Mucosa of rectum (tissue), 2 donors: ENCODE results near the gene SMOC2.

ENCODE experiments used
- H3K27ac ChIP-seq, 2 donors: one replicate each; pipeline ENCODE4 v1.7.0; 2013; ENCODE audit warnings: inconsistent platforms in 2 of 2, low read depth in 2 of 2, low read length in 2 of 2
- H3K27me3 ChIP-seq, 2 donors: one replicate each; pipeline ENCODE4 v1.7.0; 2013; ENCODE audit warnings: low read length in 2 of 2; ENCODE audit not compliant: control insufficient read depth in 2 of 2, insufficient read depth in 2 of 2
- H3K36me3 ChIP-seq, 2 donors: one replicate each; pipeline ENCODE4 v1.7.0; 2013; ENCODE audit warnings: low read length in 2 of 2; ENCODE audit not compliant: control insufficient read depth in 2 of 2, insufficient read depth in 2 of 2
- H3K4me1 ChIP-seq, 2 donors: one replicate each; pipeline ENCODE4 v1.7.0; 2013; ENCODE audit warnings: low read length in 2 of 2, mild to moderate bottlenecking in 1 of 2; ENCODE audit not compliant: control insufficient read depth in 2 of 2, insufficient read depth in 2 of 2
- H3K4me3 ChIP-seq, 2 donors: one replicate each; pipeline ENCODE4 v1.7.0; 2013; ENCODE audit warnings: low read length in 2 of 2
- H3K9ac ChIP-seq, 2 donors: one replicate each; pipeline ENCODE4 v1.7.0; 2013; ENCODE audit warnings: low read length in 2 of 2, low read depth in 1 of 2, mild to moderate bottlenecking in 1 of 2
- H3K9me3 ChIP-seq, 2 donors: one replicate each; pipeline ENCODE4 v1.7.0; 2013; ENCODE audit warnings: low read length in 2 of 2; ENCODE audit not compliant: control insufficient read depth in 2 of 2
- donor health status: healthy.
- donor health status: Normal muscosa, but diverticular disease.

Gene SMOC2

DNA sequence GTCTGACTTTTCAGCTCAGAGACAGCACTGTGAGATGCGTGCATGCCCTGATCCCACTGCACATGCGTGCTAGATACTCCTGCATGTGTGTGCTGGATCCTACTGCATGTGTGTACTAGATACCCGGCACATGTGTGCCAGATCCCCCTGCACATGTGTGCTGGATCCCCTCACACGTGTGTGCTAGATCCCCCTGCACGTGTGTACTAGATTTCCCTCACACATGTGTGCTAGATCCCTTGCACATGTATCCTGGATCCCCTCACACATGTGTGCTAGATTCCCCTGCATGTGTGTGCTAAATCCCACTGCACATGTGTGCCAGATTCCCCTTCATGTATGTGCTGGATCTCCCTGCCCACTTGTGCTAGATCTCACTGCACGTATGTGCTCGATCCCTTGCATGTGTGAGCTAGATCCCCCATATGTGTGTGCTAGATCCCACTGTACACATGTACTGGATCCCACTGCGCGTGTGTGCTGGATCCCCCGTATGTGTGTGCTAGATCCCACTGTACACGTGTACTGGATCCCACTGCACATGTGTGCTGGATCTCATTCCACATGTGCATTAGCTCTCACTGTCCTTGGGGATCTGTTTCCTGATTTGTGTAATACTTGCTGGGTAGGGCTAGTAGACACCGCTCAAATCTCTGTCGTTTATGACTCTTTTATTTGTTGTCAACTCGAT is 214.6 kb downstream of the SMOC2 start:
- no peaks in the 10 kb centered on the region for H3K4me1 ChIP-seq
- no peak overlapping the region for H3K9ac ChIP-seq
- H3K4me3 ChIP-seq, result no peak overlapping the region
- H3K27ac ChIP-seq, result no peak overlapping the region
- no peaks in the 10 kb centered on the region for H3K9me3 ChIP-seq
- no peaks in the 10 kb centered on the region for H3K27me3 ChIP-seq
- H3K36me3 ChIP-seq, result no peaks in the 10 kb centered on the region

DNA sequence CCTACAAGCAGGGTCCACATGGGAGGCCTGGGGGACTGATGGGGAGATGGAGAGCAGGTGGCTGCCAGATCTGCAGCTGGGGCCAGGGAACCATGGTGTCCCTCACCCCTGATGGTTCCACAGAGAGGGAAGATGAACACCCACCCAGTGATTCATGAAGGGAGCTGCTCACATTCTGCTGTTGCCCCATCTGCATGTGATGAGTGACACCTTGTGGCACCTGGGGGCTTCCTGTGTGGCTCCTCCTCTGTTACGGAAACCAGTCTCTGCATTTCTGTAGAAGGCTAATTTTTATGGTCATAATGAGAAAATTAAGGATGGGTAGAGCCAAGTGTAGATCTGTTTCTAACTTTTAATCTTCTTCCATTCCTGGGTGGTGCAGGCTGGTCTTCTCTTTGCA is 217.1 kb downstream of the SMOC2 start:
- Histone ChIP-seq H3K27me3 (no peaks in the 10 kb centered on the region), H3K36me3 (no peaks in the 10 kb centered on the region), H3K4me1 (no peaks in the 10 kb centered on the region), H3K9me3 (no peaks in the 10 kb centered on the region), H3K4me3 (no peak overlapping the region), H3K9ac (no peak overlapping the region), H3K27ac (no peak overlapping the region)

DNA sequence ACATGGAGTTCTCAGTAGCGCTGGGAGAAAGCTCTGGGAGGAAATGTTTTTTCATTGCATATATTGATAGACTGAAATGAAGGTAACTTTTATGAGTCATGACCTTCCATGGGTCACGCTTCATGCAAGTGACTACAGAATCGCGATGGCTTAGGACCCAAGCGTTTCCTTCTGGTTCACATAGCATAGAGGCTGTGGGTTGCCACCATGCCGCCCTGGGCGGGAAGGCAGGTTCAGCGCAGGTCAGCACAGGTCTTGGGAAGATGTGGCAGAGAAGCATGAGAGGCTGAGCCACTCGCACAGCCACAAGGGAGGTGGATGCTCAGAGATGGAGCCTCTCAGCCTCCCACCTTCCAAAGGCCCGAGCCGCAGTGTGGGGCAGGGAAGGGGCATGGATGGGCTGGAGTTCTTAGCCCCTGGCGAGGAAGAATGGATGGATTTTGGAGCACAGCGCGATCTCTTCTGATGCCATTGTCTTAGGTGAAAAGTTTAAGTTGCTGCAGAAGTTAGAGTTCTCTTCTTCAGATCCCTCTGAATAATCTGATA is 219.5 kb downstream of the SMOC2 start:
- no peaks in the 10 kb centered on the region for H3K9me3 ChIP-seq
- no peak overlapping the region for H3K9ac ChIP-seq
- H3K27me3 ChIP-seq, result no peaks in the 10 kb centered on the region
- no peaks in the 10 kb centered on the region for H3K36me3 ChIP-seq
- H3K4me3 ChIP-seq, result no peak overlapping the region
- no peak overlapping the region for H3K27ac ChIP-seq
- no peaks in the 10 kb centered on the region for H3K4me1 ChIP-seq

DNA sequence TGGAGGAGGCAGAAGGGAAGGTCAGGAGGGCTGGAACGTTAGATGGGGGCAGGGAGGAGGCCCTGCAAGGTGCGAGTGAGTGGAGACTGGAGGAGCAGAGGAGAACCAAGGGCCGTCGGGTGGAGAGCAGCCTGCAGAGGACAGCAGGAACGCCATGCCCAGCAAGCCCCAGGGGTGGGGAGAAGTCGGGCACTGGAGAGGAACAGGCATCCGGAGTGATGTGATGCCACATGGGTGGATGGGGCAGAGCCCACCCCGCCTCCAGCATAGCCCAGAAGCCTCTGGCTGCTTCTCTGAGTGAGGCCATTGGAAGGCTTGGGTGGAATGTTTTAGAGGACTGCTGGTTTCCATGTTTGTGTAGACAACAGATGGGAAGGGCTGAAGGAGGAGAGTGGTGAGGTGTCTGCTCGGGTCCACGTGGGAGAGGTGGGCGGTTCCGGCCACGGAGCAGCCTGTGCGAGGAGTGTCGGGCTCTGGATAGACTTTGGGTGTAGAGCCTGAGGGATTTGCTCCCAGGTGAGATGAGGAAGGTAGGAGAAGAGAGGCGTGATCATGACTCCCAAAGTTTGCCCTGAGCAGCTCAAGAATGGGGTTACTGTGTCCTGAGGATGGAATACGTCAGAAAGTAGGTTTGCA is 221.4 kb downstream of the SMOC2 start:
- Histone ChIP-seq H3K4me1 (no peaks in the 10 kb centered on the region), H3K4me3 (no peak overlapping the region), H3K36me3 (no peaks in the 10 kb centered on the region), H3K27me3 (no peaks in the 10 kb centered on the region), H3K9ac (no peak overlapping the region), H3K9me3 (no peaks in the 10 kb centered on the region), H3K27ac (no peak overlapping the region)

DNA sequence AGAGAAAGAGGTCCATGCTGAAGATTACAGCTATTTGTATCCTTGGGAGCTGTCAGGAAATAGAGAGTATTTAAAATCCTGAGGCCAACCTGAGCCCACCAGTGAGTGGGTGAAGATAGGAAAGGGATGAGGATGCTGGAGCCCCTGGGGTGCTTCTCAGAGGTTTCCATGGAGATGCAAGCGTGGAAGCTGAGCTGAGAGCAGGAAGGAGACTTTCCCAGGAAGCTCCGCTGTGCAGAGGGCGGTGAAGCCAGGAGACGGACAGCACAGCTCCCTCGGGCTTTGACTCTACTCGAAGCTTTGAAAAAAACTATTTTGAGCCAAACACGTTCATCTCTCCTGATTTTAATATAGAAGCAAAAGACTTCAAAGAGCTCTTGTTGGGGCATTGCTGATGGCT is 222.1 kb downstream of the SMOC2 start:
- Histone ChIP-seq H3K9ac (no peak overlapping the region), H3K4me3 (no peak overlapping the region), H3K36me3 (no peaks in the 10 kb centered on the region), H3K9me3 (no peaks in the 10 kb centered on the region), H3K4me1 (no peaks in the 10 kb centered on the region), H3K27ac (no peak overlapping the region), H3K27me3 (no peaks in the 10 kb centered on the region)

DNA sequence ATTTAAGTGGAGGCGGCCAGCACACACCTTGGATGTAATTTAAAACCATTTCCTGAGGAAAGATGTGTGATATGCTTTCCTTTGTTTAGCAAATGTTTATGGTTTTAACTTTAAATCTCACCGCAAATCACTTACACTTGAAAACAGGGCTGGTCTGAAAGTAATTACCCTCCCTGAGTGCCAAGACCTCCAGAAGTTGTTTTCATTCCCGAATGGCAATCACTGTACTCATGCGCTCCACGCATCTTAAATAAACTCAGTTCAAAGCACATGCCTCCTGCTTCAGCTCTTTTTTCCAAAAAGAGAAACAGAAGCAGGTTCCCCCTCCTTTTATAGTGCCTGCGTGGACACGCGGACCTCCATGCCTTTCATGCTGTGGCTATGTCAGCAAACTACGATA is 224.0 kb downstream of the SMOC2 start:
- H3K9me3 ChIP-seq, result no peaks in the 10 kb centered on the region
- H3K4me1 ChIP-seq, result no peaks in the 10 kb centered on the region
- no peak overlapping the region for H3K4me3 ChIP-seq
- no peak overlapping the region for H3K27ac ChIP-seq
- H3K36me3 ChIP-seq, result no peaks in the 10 kb centered on the region
- no peak overlapping the region for H3K9ac ChIP-seq
- no peaks in the 10 kb centered on the region for H3K27me3 ChIP-seq

DNA sequence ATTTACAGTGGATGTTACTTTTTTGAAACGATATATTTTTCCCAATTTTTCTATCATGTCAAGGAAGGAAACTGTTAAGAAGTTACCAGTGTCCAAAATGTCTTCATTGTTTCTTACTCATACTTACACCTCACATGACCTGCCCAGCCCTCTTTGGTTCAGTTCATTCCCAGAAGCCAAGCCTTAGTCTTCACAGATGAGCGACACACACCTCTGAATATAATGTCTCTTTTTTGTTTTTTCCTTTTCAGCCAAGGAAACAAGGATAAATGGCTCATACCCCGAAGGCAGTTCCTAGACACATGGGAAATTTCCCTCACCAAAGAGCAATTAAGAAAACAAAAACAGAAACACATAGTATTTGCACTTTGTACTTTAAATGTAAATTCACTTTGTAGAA is 225.2 kb downstream of the SMOC2 start:
- Histone ChIP-seq H3K9me3 (no peaks in the 10 kb centered on the region), H3K9ac (no peak overlapping the region)

DNA sequence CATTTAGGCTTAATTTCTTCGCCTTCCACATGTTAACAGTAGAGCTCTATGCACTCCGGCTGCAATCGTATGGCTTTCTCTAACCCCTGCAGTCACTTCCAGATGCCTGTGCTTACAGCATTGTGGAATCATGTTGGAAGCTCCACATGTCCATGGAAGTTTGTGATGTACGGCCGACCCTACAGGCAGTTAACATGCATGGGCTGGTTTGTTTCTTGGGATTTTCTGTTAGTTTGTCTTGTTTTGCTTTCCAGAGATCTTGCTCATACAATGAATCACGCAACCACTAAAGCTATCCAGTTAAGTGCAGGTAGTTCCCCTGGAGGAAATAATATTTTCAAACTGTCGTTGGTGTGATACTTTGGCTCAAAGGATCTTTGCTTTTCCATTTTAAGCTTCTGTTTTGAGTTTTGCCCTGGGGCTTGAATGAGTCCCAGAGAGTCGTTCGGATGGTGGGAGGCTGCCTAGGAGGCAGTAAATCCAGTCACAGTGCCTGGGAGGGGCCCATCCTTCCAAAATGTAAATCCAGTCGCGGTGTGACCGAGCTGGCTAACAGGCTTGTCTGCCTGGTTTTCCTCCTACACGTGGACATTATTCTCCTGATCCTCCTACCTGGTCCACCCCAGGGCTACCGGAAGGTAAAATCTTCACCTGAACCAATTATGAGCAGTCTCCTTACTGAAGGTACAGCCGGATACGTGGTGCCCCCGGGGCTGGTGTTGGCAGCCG is 225.9 kb downstream of the SMOC2 start:
- Histone ChIP-seq H3K27me3 (no peaks in the 10 kb centered on the region), H3K9me3 (no peaks in the 10 kb centered on the region), H3K36me3 (no peaks in the 10 kb centered on the region), H3K4me1 (peaks cover 7 to 8% of the 10 kb centered on the region in 2 donors), H3K27ac (no peak overlapping the region), H3K9ac (no peak overlapping the region), H3K4me3 (no peak overlapping the region)

More for the DNA sequence above, 225.2 kb downstream of the SMOC2 start:
- Histone ChIP-seq H3K4me1 (peaks cover under 1 to 2% of the 10 kb centered on the region in 2 donors), H3K4me3 (no peak overlapping the region), H3K36me3 (no peaks in the 10 kb centered on the region), H3K27ac (no peak overlapping the region), H3K27me3 (no peaks in the 10 kb centered on the region)

DNA sequence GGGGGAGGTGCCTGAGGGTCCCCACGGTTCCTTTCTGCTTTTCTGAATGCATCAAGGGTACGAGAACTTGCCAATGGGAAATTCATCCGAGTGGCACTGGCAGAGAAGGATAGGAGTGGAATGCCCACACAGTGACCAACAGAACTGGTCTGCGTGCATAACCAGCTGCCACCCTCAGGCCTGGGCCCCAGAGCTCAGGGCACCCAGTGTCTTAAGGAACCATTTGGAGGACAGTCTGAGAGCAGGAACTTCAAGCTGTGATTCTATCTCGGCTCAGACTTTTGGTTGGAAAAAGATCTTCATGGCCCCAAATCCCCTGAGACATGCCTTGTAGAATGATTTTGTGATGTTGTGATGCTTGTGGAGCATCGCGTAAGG is 226.4 kb downstream of the SMOC2 start:
- Histone ChIP-seq H3K9me3 (no peaks in the 10 kb centered on the region), H3K4me3 (no peak overlapping the region), H3K27ac (no peak overlapping the region), H3K4me1 (peaks cover 7 to 9% of the 10 kb centered on the region in 2 donors), H3K9ac (no peak overlapping the region), H3K36me3 (no peaks in the 10 kb centered on the region), H3K27me3 (no peaks in the 10 kb centered on the region)

DNA sequence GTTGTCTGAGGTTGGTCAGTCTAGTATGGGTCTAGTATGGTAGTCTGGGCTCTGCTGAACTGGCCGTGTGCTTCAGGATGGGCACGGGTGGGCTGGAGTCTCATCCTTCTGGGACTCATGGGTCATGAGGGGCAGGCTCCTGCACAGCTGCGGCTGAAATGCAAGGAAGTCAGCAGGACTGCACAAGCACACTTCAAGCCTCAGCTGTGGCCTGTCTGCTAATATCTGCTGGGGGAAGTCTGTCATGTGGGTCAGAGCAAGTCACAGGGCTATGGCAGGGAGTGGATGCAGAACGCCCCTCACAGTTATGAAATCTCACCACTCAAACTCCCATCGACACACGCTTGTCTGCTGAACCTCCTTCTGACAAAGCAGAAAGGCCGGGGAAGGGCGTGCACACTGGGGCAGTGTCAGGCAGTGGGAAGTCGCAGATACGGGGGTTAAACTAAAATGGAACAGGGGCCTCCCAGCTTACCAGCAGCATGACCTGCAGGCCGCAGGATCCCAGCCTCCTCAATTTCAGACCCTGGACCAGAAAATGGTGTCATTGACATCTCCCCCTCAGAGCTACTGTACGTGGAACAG is 229.5 kb downstream of the SMOC2 start:
- Histone ChIP-seq H3K36me3 (no peaks in the 10 kb centered on the region), H3K9me3 (no peaks in the 10 kb centered on the region), H3K27ac (no peak overlapping the region), H3K27me3 (no peaks in the 10 kb centered on the region), H3K4me1 (peaks cover 11 to 13% of the 10 kb centered on the region in 2 donors), H3K4me3 (no peak overlapping the region), H3K9ac (no peak overlapping the region)
